Measurements from ENCODE around the gene IL7R. TPM values are rescaled to one million over a fixed set of nuclear protein-coding genes. Genes with fewer than 3 reads are reported as not detected.

The IL7R gene
- total RNA-seq, 4 donors from 2014 or later = 2.8 to 6.3 (median 5.7) TPM

DNA sequence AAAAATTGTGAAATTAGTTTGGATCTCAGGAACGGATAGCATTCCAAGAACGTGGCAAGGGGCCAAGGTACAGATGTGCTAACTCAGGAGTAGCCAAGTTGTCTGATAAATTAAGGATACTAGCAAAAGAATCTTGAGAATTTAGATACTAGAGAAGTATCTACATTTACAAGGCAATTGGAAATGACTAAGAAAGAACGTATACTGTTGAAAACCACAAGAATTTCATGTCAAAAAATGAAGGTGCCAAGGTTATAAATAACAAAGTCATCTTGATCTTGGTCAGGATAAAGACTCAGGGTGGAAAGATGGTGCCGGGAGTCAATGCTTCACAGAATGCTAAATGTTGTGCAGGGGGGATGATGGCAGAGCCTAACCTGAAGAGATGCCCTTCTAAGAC is 62.5 kb downstream of the IL7R start:
- Histone ChIP-seq H3K36me3 (no peaks in the 10 kb centered on the region), H3K4me1 (peaks cover 0 to 1% (median 0%) of the 10 kb centered on the region in 4 donors), H3K9me3 (no peaks in the 10 kb centered on the region), H3K27ac (no peak overlapping the region), H3K4me3 (no peak overlapping the region), H3K27me3 (no peaks in the 10 kb centered on the region)
- no peak for TF ChIP-seq POLR2A (IDR thresholded peaks at IDR 0.05)
- TF ChIP-seq, protein P1, sequence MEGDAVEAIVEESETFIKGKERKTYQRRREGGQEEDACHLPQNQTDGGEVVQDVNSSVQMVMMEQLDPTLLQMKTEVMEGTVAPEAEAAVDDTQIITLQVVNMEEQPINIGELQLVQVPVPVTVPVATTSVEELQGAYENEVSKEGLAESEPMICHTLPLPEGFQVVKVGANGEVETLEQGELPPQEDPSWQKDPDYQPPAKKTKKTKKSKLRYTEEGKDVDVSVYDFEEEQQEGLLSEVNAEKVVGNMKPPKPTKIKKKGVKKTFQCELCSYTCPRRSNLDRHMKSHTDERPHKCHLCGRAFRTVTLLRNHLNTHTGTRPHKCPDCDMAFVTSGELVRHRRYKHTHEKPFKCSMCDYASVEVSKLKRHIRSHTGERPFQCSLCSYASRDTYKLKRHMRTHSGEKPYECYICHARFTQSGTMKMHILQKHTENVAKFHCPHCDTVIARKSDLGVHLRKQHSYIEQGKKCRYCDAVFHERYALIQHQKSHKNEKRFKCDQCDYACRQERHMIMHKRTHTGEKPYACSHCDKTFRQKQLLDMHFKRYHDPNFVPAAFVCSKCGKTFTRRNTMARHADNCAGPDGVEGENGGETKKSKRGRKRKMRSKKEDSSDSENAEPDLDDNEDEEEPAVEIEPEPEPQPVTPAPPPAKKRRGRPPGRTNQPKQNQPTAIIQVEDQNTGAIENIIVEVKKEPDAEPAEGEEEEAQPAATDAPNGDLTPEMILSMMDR (IDR thresholded peaks at IDR 0.05) = no peak
- TF ChIP-seq EP300 (IDR thresholded peaks at IDR 0.05) = no peak
- 44 to 64% methylated on average over 4 of the region's 4 CpGs for WGBS, 2 donors
- DNase-seq (ENCODE audit: low spot score in 2 of 2) = peak in 1 of 2 donors; percentile 15

DNA sequence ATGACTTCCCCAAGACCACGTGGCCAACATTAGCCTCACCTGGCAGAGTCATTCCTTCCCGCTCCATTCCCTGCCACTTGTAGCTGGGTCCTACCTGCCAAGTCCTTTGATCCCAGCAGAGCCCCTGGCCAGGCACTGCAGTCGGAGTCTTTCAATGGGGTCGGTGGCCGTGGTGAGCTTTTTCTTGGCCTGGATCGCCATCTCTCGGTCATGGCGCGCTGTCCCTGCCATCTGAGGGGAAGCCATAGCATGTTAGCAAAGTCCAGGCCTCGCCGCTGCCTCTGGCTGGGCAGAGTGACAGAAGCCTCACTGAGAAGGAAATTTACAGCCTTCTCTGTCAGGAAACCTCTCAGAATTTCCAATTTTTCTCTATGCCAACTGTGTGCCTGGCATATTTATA is 64.2 kb downstream of the IL7R start:
- H3K27me3 ChIP-seq = no peaks in the 10 kb centered on the region
- no peak for DNase-seq (ENCODE audit: low spot score in 2 of 2)
- H3K27ac ChIP-seq = no peak overlapping the region
- 58 to 77% methylated on average over 4 to 11 of the region's 11 CpGs for WGBS, 2 donors
- no peaks in the 10 kb centered on the region for H3K36me3 ChIP-seq
- peaks cover 0 to 14% (median 0%) of the 10 kb centered on the region in 4 donors for H3K4me1 ChIP-seq
- no peak overlapping the region for H3K4me3 ChIP-seq
- no peaks in the 10 kb centered on the region for H3K9me3 ChIP-seq
- TF ChIP-seq, protein P1 (IDR thresholded peaks at IDR 0.05) = no peak
- TF ChIP-seq EP300 (IDR thresholded peaks at IDR 0.05) (no peak), POLR2A (IDR thresholded peaks at IDR 0.05) (no peak)

DNA sequence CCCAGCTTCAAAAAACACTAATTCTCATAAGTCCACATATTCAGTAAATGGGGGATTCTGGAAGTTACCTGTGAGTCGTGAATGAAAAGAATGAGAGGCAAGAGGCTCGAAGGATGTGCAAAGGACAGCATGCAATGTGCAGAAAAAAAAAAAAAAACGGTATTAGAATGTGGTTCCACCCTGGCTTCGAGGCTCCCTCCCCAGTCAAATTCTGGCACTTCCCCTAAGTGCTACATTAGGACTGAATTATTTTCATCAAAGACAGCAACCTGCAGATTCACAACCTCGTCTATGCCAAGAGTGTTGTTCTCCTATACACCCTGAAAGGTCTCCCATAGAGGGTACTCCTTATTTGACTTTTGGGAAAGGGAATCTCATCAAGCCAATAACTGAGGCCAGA is 65.2 kb downstream of the IL7R start:
- TF ChIP-seq EP300 (IDR thresholded peaks at IDR 0.05) = no peak
- TF ChIP-seq, protein P1 (IDR thresholded peaks at IDR 0.05) = no peak
- TF ChIP-seq POLR2A (IDR thresholded peaks at IDR 0.05) = no peak
- Histone ChIP-seq H3K27ac (no peak overlapping the region), H3K4me3 (no peak overlapping the region), H3K9me3 (no peaks in the 10 kb centered on the region), H3K4me1 (peaks cover 0 to 19% (median 0%) of the 10 kb centered on the region in 4 donors), H3K36me3 (no peaks in the 10 kb centered on the region), H3K27me3 (peaks cover 0 to 3% of the 10 kb centered on the region in 2 donors)
- DNase-seq (ENCODE audit: low spot score in 2 of 2) = no peak
- WGBS, 2 donors = 72 to 81% methylated on average over 5 of the region's 5 CpGs

DNA sequence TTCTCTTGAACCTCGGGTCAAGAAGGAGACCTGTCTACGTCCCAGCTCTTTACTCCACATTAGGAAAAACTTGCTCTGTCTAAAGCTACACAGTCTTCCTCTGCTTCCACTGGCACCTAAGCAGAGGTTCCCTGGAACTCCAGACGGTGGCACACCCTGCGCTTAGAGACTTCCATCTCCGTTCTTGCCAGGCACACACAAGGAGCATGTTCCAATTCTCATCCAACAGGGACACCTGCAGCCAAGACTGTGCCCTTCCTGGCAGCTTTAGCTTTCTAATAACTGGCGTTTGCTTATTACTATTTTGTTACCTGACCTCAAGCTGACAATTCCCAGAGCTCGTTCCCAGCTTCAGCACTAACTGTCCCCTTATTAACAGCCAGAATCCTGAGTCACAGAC is 65.8 kb downstream of the IL7R start:
- 73 to 88% methylated on average over 7 of the region's 7 CpGs for WGBS, 2 donors
- TF ChIP-seq POLR2A (IDR thresholded peaks at IDR 0.05) = no peak
- TF ChIP-seq EP300 (IDR thresholded peaks at IDR 0.05) = no peak
- TF ChIP-seq, protein P1 (IDR thresholded peaks at IDR 0.05) = no peak
- Histone ChIP-seq H3K36me3 (no peaks in the 10 kb centered on the region), H3K9me3 (no peaks in the 10 kb centered on the region), H3K27me3 (peaks cover 0 to 4% of the 10 kb centered on the region in 2 donors), H3K4me3 (no peak overlapping the region), H3K27ac (no peak overlapping the region), H3K4me1 (peaks cover 0 to 19% (median 0%) of the 10 kb centered on the region in 4 donors)
- no peak for DNase-seq (ENCODE audit: low spot score in 2 of 2)

DNA sequence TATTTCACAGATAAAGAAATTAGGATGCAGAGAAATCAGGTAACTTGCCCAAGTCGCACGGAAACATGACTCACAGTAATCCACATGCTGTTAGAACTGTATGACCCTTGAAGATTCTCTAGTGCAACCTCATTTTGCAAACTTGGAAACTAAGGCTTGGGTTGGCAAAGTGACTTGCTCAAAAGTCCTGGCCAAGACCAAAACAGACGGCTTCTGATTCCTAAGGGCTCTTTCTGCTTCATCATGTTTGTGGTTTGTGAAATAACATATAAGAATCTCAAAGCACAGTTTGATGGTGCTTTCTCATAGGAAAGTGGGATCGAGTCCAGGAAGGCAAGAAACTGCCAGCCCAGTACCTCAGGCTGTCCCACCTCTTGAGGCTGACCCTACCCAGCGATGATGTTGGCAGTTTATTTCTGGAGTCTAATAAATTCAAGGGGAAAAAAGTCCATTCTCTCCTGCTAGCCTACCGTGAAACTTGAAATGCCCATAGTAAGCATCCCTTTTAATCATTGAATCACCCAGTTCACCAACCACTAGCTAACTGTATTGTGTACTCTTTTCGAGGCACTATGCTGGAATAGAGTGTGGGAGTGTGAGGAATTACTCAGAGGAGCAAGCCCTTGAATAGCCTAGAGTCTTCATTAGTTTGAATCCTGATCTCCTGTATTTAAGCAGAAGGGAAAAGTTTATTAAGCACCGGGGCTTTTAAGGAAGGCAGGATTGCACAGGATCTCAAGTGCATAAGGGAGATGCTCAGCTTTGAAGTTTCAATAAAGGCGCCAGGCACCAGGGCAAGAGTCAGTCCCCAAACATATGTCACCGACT is 67.6 kb downstream of the IL7R start:
- peaks cover 0 to 19% (median 0%) of the 10 kb centered on the region in 4 donors for H3K4me1 ChIP-seq
- H3K9me3 ChIP-seq = no peaks in the 10 kb centered on the region
- H3K36me3 ChIP-seq = no peaks in the 10 kb centered on the region
- TF ChIP-seq POLR2A (IDR thresholded peaks at IDR 0.05) = no peak
- TF ChIP-seq EP300 (IDR thresholded peaks at IDR 0.05) = no peak
- TF ChIP-seq, protein P1 (IDR thresholded peaks at IDR 0.05) = no peak
- H3K27me3 ChIP-seq = peaks cover 0 to 4% of the 10 kb centered on the region in 2 donors
- H3K4me3 ChIP-seq = no peak overlapping the region
- 44 to 46% methylated on average over 9 to 10 of the region's 10 CpGs for WGBS, 2 donors
- DNase-seq (ENCODE audit: low spot score in 2 of 2) = no peak
- no peak overlapping the region for H3K27ac ChIP-seq
